D721Med (cell line): ENCODE measurements around the gene ARHGEF7.

ENCODE experiments used
- DNase-seq: peaks from one replicate; pipeline ENCODE4 v3.0.0; 2011; ENCODE audit warnings: low spot score; ENCODE audit not compliant: insufficient read length
- FAIRE-seq: peaks from 2 replicates; lab custom pipeline; 2011; peaks lifted over from hg19 to GRCh38; lab: Jason Lieb, UNC
- CTCF ChIP-seq: IDR thresholded peaks from 2 replicates; pipeline ENCODE4 v1.5.1; 2012; ENCODE audit warnings: mild to moderate bottlenecking, control low read depth; ENCODE audit not compliant: insufficient read depth; ENCODE audit errors: missing control alignments

Gene ARHGEF7

DNA sequence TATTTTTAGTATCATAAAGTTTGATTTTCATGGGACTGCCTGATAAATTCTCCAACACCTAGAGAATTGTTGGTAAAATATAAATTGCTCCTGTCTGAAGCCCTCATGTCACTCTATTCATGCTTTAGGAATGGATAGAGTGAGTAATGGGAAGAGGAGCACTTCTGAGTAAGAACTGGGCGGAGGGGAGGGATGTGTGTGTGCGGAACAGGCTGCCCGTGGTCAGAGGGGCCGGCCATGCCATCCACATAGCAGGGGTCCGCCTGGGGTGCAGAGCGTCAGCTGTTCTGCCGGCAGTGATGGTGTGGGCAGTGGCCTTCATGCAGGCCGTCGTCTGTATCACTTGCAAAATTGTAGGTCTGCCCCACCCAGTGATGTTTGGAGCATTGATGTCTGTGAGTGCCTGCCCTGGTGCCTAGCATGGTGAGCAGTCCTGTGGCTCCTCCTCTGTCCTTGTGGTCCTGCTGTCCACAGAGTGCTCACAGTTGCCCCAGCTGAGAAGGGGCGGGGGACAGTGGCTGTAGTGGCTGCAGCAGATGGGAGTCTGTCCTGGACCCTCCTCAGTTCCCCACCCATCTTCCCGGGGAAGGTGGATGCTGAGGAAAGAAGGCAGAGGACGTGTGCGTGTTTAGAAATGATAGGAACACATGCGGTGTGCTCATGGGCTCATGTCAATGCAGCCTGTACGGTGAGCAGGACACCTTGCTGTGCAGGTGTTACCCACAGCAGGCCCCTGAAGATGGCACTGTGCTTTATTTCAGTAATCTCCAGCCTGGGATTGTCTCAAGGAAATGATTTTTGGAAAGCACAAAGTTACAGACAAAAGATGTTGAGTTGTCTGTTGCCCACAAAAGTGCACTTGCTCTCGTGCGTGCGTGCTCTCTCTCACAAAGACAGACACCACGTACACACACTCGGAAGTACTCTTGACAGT lies 155.9 kb downstream of the ARHGEF7 start:
- no peak for FAIRE-seq
- TF ChIP-seq CTCF = no peak
- DNase-seq = no peak

DNA sequence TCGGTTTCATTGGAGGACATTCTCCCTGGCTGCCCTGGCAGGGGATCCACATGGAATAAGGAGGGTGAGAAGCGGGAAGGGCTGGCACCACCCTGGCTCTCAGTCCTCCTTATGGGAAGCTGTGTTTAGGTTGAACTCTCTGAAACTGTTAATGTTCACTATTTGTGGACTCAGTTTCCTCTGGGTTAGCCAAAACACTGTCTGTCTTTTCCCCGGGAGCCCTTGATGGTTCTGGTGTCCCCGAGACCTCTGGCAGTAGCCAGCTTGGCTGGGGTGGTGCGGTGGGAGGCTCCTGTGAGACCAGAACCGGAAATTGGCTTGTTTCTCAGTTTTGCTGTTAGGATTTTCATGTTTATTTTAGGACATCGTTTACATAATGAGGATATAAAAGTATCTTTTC lies 157.0 kb downstream of the ARHGEF7 start:
- no peak for TF ChIP-seq CTCF
- no peak for FAIRE-seq
- no peak for DNase-seq

- FAIRE-seq = no peak
- no peak for DNase-seq
- TF ChIP-seq CTCF = no peak
Measured at GRCh38 chr13:111275382-111275781, 160.3 kb downstream of the ARHGEF7 start.

- no peak for TF ChIP-seq CTCF
- FAIRE-seq = no peak
- DNase-seq = no peak
Measured at GRCh38 chr13:111275995-111276618, 161.0 kb downstream of the ARHGEF7 start.

DNA sequence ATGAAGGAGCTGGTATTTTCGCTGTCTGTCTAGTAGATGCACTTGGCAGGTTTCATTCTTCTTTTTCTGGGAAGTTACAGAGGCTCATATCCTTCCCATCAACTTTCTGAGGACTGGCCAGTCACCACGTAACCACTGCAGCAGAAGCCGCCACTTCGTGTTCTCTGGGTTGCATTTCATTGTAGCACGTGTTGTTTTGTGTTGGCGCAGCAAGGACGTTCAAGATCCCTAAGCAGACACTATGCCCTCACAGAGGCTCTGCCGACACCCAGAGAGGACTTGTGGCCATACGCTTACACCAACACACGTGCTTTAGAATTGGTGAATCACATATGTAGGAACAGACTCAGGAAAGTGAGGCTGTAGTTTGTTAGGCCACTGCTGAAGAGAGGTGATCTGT lies 163.1 kb downstream of the ARHGEF7 start:
- no peak for TF ChIP-seq CTCF
- DNase-seq (no peak), FAIRE-seq (no peak)

DNA sequence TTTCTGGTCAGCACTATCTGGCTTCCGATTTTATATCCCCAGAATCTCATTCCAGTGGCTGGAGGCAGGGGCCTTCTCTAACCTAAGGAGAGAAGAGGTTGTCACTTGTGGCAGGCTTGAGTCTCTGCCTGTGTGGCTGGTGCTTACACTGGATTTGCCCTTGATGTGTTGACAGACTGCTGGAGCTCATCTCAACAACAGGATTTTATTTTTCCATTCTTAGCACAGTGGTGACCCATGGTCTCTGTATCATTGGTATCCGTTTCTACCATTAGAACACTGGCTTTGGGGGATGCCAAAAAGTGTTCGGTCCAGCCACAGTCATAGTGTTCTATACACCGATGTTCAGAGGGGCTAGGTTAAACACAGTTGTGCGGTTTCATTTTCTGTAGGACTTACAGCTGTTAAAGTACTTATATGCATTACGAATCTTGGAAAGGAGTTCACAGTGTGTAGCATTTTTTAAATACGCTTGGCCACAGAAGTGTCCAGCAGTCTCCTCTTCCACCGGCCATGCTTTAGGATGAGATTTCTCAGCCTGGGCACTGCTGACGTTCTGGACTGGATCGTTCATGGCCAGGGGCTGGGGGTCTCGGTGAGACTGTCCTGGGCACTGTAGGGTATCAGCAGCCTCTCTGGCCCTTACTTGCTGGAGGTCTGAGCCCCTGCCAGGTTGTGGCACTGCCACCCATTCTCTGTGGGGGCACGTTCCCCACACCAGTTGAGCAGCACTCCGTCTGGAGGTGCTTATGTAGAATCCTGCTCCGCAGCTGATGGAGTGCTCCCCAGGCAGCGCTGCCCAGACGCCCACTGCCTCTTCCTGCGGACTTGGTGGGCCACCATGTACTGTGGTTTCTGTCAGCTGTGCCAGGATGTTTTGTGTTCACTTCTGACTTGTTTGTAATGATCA lies 163.9 kb downstream of the ARHGEF7 start:
- no peak for TF ChIP-seq CTCF
- FAIRE-seq (no peak), DNase-seq (no peak)
